ENCODE results near the gene PPP1R14B.
A peak's percentile ranks its signal among the peaks of the same experiment; 100 is the strongest.

The PPP1R14B gene

GRCh38 chr11:64245401-64245796 is 1.3 kb downstream of the PPP1R14B start:
- DNase-seq = no peak

- no peak for DNase-seq
These were observed 1.8 kb downstream of the PPP1R14B start for GRCh38 chr11:64244966-64245365.

- no peak for DNase-seq
These were observed 2.6 kb downstream of the PPP1R14B start for GRCh38 chr11:64244107-64244506.

- no peak for DNase-seq
These were observed 3.4 kb downstream of the PPP1R14B start for GRCh38 chr11:64243236-64243854.

GRCh38 chr11:64241491-64242374 is 5.0 kb downstream of the PPP1R14B start:
- DNase-seq = peak; percentile 59

GRCh38 chr11:64241241-64241490 is 5.6 kb downstream of the PPP1R14B start:
- peak; percentile 99 for DNase-seq

- peak; percentile 96 for DNase-seq
These were observed 6.1 kb downstream of the PPP1R14B start, which contains the start of gene FKBP2 for GRCh38 chr11:64240435-64241240. Gene FKBP2, plus strand, starts transcription at chr11:64241095. Its CDS starts 1,293 bp downstream, at chr11:64242388.

GRCh38 chr11:64239662-64240434 is 6.9 kb downstream of the PPP1R14B start:
- no peak for DNase-seq

- DNase-seq = no peak
These were observed 7.7 kb downstream of the PPP1R14B start for GRCh38 chr11:64238999-64239398.

- no peak for DNase-seq
These were observed 8.7 kb downstream of the PPP1R14B start for GRCh38 chr11:64238076-64238475.

- DNase-seq = no peak
These were observed 9.2 kb downstream of the PPP1R14B start for GRCh38 chr11:64237484-64237951.

GRCh38 chr11:64235437-64236161 is 11.1 kb downstream of the PPP1R14B start:
- DNase-seq = no peak

GRCh38 chr11:64234647-64235379 is 11.9 kb downstream of the PPP1R14B start:
- peak; percentile 21 for DNase-seq

GRCh38 chr11:64233913-64234586 is 12.7 kb downstream of the PPP1R14B start, which contains the start of gene VEGFB:
Gene VEGFB, plus strand, starts transcription at chr11:64234584. Its CDS starts 250 bp downstream, at chr11:64234834.
- DNase-seq = peak; percentile 27

- no peak for DNase-seq
These were observed 13.8 kb downstream of the PPP1R14B start for GRCh38 chr11:64232967-64233315.

GRCh38 chr11:64232182-64232966 is 14.4 kb downstream of the PPP1R14B start:
- DNase-seq = no peak

- DNase-seq = no peak
These were observed 15.2 kb downstream of the PPP1R14B start for GRCh38 chr11:64231546-64231945.

- DNase-seq = no peak
These were observed 15.8 kb downstream of the PPP1R14B start for GRCh38 chr11:64230985-64231365.

GRCh38 chr11:64230171-64230984 is 16.4 kb downstream of the PPP1R14B start, which contains the start of gene DNAJC4:
Gene DNAJC4, plus strand, starts transcription at chr11:64230548. Its CDS starts 307 bp downstream, at chr11:64230855.
- DNase-seq = peak; percentile 80
